Psoas muscle (tissue), 8 donors: ENCODE measurements around the gene TACC3. TPM values are rescaled to one million over a fixed set of nuclear protein-coding genes. Genes with fewer than 3 reads are reported as not detected.

Experiments
- ATAC-seq, 4 donors: fragments of 200-7000 bp; cut with Tn5 transposase; one replicate each; pipeline ENCODE4 v1.9.1; 2020; ENCODE audit warnings: moderate library complexity in 3 of 4, mild to moderate bottlenecking in 2 of 4
- DNase-seq, 2 donors: peaks; one replicate each; pipeline ENCODE4 v3.0.0-alpha.2; 2020
- H3K27ac ChIP-seq: fragments of 200-600 bp; one replicate; pipeline ENCODE4 v1.8.0; 2022
- H3K27me3 ChIP-seq, 3 donors: fragments of 200-600 bp in 1 of 3; one replicate each; pipeline versions ENCODE4 v1.6.1 to v1.8.0; 2013 to 2022; ENCODE audit warnings: low read length in 2 of 3, mild to moderate bottlenecking in 2 of 3, moderate library complexity in 1 of 3; ENCODE audit not compliant: insufficient read depth in 3 of 3
- H3K36me3 ChIP-seq, 2 donors: fragments of 200-600 bp in 1 of 2; one replicate each; pipeline versions ENCODE4 v1.6.1 to v1.8.0; 2013 to 2022; ENCODE audit warnings: low read depth in 1 of 2, mild to moderate bottlenecking in 1 of 2, moderate library complexity in 1 of 2; ENCODE audit not compliant: insufficient read depth in 1 of 2
- H3K4me1 ChIP-seq: fragments of 200-600 bp; one replicate; pipeline ENCODE4 v1.8.0; 2022
- H3K4me3 ChIP-seq: fragments of 200-600 bp; one replicate; pipeline ENCODE4 v1.8.0; 2022; ENCODE audit warnings: mild to moderate bottlenecking
- H3K9me3 ChIP-seq: fragments of 200-600 bp; one replicate; pipeline ENCODE4 v1.8.0; 2022
- WGBS, 3 donors: extraction: QIAGEN DNeasy Blood & Tissue Kit; methylation state at CpG; one replicate each; pipeline versions ENCODE4 v1.1.6 to v1.1.7; 2013; 5-methylcytosine and 5-hydroxymethylcytosine counted together
- intact Hi-C, 2 donors: fragments of 100-400 bp; cut with DNase I; formaldehyde crosslinking; loops; one replicate each; pipeline versions ENCODE4 v1.11.0 to v1.14.2; 2022
- polyA plus RNA-seq, 3 donors: library from polyadenylated mRNA; stranded (reverse); fragments of 200-250 nt; gene quantifications; one replicate each; pipeline ENCODE4 v1.2.3, GENCODE V29; 2013
- total RNA-seq, 4 donors: library from RNA; stranded (reverse); fragmentation: NEBNext Ultra II Directional in 2 of 4; extraction: Animal tissue kit (Norgen Biotek cat#: 25700) in 2 of 4; gene quantifications; one replicate each; pipeline versions ENCODE4 v1.2.1 to v1.2.4, GENCODE V29; 2021 to 2023
- TF ChIP-seq, protein P1 (sequence below): fragments of 200-600 bp; IDR thresholded peaks from one replicate; pipeline ENCODE4 v1.8.0; 2022; ENCODE audit warnings: antibody characterized with exemption
- donor health status: healthy with polysubstance abuse.
- donor health status: DM: no; HTN: no; CAD: no; lungs with moderate emphysema.
- donor health status: Bipolar disorder and iron deficiency.
- donor health status: healthy.
- donor health status: DM: yes; HTN: yes; CAD: no.
- donor health status: DM: no; HTN: no; CAD: no.
- donor health status: DM: no; HTN: no; CAD: no.
- donor health status: DM: yes; HTN: yes; CAD: no.

Gene TACC3
- total and polyA plus RNA-seq, 7 donors, result 2.2 to 4.8 (median 2.9) TPM

DNA sequence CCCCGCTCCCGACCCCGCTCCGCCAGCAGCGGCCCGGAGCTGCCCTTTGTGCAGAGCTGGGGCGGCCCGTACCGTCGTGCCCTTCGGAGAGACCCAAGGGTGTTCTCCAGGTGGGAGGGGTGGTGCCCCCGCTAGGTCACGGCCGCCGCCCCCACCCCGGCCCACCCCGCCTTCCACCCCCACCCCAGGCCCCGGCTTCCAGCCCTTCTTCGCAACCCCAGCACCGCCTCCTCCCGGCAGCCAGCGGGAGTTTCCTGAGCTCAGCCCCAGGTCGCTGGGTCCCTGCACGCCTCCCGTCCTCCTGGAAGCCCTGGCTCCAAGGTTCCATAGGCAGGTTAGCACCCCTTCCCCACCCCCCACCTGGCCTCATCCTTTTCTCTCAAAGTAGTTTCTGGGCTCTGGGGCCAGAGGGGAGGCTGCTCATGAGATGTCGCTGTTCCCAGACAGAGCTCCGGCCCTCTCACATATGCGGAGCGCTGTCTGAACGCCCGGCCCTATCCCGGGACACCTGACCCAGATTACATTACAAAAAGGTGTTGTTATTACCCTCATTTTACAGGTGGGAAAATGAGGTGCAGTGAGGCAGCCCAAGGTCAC lies 46.5 kb downstream of the TACC3 start:
- no peak overlapping the region for H3K27ac ChIP-seq
- peak overlapping the region; percentile 53 for H3K4me3 ChIP-seq
- no peaks in the 10 kb centered on the region for H3K36me3 ChIP-seq
- peaks cover 3% of the 10 kb centered on the region for H3K4me1 ChIP-seq
- peaks cover 0 to 17% (median 11%) of the 10 kb centered on the region in 3 donors for H3K27me3 ChIP-seq
- ATAC-seq (no peak), DNase-seq (no peak)
- no peaks in the 10 kb centered on the region for H3K9me3 ChIP-seq
- TF ChIP-seq, protein P1, sequence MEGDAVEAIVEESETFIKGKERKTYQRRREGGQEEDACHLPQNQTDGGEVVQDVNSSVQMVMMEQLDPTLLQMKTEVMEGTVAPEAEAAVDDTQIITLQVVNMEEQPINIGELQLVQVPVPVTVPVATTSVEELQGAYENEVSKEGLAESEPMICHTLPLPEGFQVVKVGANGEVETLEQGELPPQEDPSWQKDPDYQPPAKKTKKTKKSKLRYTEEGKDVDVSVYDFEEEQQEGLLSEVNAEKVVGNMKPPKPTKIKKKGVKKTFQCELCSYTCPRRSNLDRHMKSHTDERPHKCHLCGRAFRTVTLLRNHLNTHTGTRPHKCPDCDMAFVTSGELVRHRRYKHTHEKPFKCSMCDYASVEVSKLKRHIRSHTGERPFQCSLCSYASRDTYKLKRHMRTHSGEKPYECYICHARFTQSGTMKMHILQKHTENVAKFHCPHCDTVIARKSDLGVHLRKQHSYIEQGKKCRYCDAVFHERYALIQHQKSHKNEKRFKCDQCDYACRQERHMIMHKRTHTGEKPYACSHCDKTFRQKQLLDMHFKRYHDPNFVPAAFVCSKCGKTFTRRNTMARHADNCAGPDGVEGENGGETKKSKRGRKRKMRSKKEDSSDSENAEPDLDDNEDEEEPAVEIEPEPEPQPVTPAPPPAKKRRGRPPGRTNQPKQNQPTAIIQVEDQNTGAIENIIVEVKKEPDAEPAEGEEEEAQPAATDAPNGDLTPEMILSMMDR, result no peak
- WGBS, 3 donors, result 20 to 49% (median 42%) methylated on average over 11 to 32 of the region's 32 CpGs
- intact Hi-C loops, result no loop called here

DNA sequence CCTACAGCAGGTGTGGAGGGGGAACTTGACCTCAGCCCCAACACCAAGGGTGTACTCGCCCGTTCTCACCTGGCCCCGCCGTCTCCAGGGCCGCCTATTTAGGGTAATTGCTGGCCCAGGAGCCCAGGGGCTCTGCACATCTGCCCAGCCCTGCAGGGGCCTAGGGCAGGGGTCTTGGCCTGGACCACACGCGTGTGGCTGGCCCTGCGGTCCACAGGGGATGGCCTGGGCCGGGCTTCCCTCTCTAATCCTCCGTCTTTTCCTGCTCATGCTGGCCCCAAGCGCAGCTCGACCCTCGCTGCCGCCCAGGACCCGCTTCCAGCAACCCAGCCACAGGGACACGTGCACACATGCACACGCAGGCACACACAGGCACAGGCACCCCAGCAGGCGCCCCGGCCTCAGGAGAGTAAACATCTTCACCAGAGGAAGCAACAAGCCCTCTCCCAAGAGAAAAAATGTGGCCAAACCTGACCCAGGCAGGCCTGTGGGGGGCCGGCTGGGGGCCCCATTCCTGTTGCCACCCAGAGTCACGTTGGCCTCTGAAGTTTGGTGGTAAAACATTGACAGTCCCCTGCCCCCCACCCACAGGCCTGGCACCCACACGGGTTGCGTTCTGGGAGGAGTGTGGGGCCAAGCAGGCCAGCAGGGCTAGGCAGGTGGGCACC lies 47.2 kb downstream of the TACC3 start:
- no peaks in the 10 kb centered on the region for H3K9me3 ChIP-seq
- no peak overlapping the region for H3K27ac ChIP-seq
- no peaks in the 10 kb centered on the region for H3K4me1 ChIP-seq
- ATAC-seq (no peak), DNase-seq (no peak)
- 79 to 89% (median 84%) methylated on average over 23 of the region's 23 CpGs for WGBS, 3 donors
- peak overlapping the region; percentile 53 for H3K4me3 ChIP-seq
- intact Hi-C loops, result loop anchor here in 1 of 2 donors (1.0 kb wide), 1 partner anchor 39 kb away; no protein-coding TSS in a partner anchor
- TF ChIP-seq, protein P1, result no peak
- peaks cover 0 to 17% (median 11%) of the 10 kb centered on the region in 3 donors for H3K27me3 ChIP-seq
- H3K36me3 ChIP-seq, result no peaks in the 10 kb centered on the region

DNA sequence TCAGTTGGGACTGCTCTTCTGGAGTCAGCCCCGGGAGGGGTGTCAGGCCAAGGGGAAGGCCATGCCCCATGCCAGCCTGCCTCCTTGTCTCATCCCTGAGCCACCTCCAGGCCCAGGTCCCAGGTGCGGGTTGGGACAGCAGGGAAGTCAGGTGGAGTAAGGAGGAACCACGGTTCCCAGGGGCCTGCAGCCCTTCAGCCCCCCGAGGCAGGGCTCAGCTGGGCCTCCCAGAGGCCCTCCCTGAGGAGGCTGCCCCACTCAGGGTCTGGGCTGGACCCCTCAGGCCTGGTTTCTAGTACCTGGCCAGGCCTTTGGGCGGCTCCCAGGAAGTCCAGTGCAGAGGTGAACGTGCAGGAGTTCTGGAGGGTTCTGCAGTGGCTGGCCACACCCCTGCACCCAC lies 48.4 kb downstream of the TACC3 start:
- H3K4me1 ChIP-seq, result no peaks in the 10 kb centered on the region
- H3K27ac ChIP-seq, result no peak overlapping the region
- TF ChIP-seq, protein P1, result no peak
- intact Hi-C loops, result loop anchor here in 1 of 2 donors (1.0 kb wide), 1 partner anchor 38 kb away; no protein-coding TSS in a partner anchor
- H3K36me3 ChIP-seq, result no peaks in the 10 kb centered on the region
- peaks cover 0 to 17% (median 11%) of the 10 kb centered on the region in 3 donors for H3K27me3 ChIP-seq
- no peak for ATAC-seq
- WGBS, 3 donors, result 83 to 84% (median 83%) methylated on average over 6 of the region's 6 CpGs
- DNase-seq, result no peak
- no peaks in the 10 kb centered on the region for H3K9me3 ChIP-seq
- H3K4me3 ChIP-seq, result no peak overlapping the region

DNA sequence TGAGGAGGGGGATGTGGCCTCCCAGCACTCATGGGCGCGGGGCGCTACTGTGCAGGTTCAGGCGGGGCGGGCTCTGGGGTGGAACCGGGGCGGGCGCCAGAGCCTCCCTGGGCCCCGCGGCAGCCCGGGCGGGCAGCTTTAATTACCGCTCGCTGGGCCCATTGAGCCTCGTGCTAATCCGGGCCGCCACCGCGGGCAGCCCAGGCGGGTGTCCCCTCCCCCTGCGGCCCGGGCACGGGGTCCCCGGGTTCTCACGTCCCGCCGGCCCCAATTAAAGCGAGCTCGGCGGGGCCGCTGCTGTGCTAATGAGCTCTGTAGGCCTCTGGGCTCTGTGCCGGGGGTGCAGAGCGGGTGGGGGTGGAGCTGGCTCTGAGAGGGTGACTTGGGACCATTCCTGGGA lies 48.9 kb downstream of the TACC3 start:
- Histone ChIP-seq H3K36me3 (no peaks in the 10 kb centered on the region), H3K27me3 (peaks cover 0 to 17% (median 11%) of the 10 kb centered on the region in 3 donors), H3K4me3 (no peak overlapping the region), H3K27ac (no peak overlapping the region), H3K4me1 (no peaks in the 10 kb centered on the region), H3K9me3 (no peaks in the 10 kb centered on the region)
- 54 to 63% (median 58%) methylated on average over 13 to 33 of the region's 33 CpGs for WGBS, 3 donors
- ATAC-seq, result no peak
- TF ChIP-seq, protein P1, result no peak
- DNase-seq, result no peak
- intact Hi-C loops, result no loop called here
